HEK293 (cell line): ENCODE results near the gene RBM4.

ENCODE experiments used
- CTCF ChIA-PET: fragments of 350-600 bp; formaldehyde crosslinking; extraction: SDS; loops from one replicate; lab custom pipeline; 2021; ENCODE audit warnings: antibody characterized with exemption; lab: Yijun Ruan, JAX
- POLR2A ChIA-PET: fragments of 300-600 bp; formaldehyde crosslinking; extraction: SDS; loops from one replicate; lab custom pipeline; 2020; ENCODE audit warnings: antibody characterized with exemption, inconsistent platforms; lab: Yijun Ruan, JAX
- H3K27ac ChIP-seq: fragments of 200-500 bp; sonication (Bioruptor generic); 2 replicates; pipeline ENCODE4 v1.5.1; 2014; ENCODE audit warnings: low read depth, low read length, control low read depth, inconsistent platforms; ENCODE audit errors: extremely low read depth
- H3K36me3 ChIP-seq, 2 experiments: fragments of 200-500 bp in 1 of 2; sonication (Bioruptor generic) in 1 of 2; 1 replicate in 1 of 2; 2 replicates in 1 of 2; pipeline ENCODE4 v1.5.1; 2014 to 2017; ENCODE audit warnings: inconsistent platforms in 2 of 2, low read length in 2 of 2; ENCODE audit not compliant: control insufficient read depth in 2 of 2, insufficient read depth in 1 of 2
- H3K4me1 ChIP-seq: fragments of 200-500 bp; sonication (Bioruptor generic); 2 replicates; pipeline ENCODE4 v1.5.1; 2014; ENCODE audit warnings: mild to moderate bottlenecking, low read length, inconsistent platforms; ENCODE audit not compliant: control insufficient read depth, insufficient read depth
- H3K4me3 ChIP-seq: 2 replicates; pipeline ENCODE4 v1.5.1; 2011; ENCODE audit warnings: low read depth, mild to moderate bottlenecking, control low read depth, low read length, moderate library complexity
- H3K9me3 ChIP-seq: fragments of 200-500 bp; sonication (Bioruptor generic); 2 replicates; pipeline ENCODE4 v1.5.1; 2014; ENCODE audit warnings: low read depth, low read length, inconsistent platforms; ENCODE audit not compliant: control insufficient read depth, insufficient read depth
- REPIN1 ChIP-seq: fragments of 450-650 bp; formaldehyde crosslinking; IDR thresholded peaks from 2 replicates; pipeline ENCODE4 v1.5.1; 2017; ENCODE audit warnings: missing biosample characterization, missing genetic modification characterization, low read depth
- ZNF366 ChIP-seq: fragments of 450-650 bp; formaldehyde crosslinking; conservative IDR thresholded peaks from 2 replicates; pipeline ENCODE4 v1.5.1; 2016; ENCODE audit warnings: missing biosample characterization, missing genetic modification characterization
- ZNF518A ChIP-seq: fragments of 450-650 bp; formaldehyde crosslinking; conservative IDR thresholded peaks from 2 replicates; pipeline ENCODE4 v1.5.1; 2016; ENCODE audit warnings: low read depth, missing biosample characterization, missing genetic modification characterization
- TF ChIP-seq, protein P1 (sequence below): fragments of 450-650 bp; formaldehyde crosslinking; IDR thresholded peaks from 2 replicates; pipeline ENCODE4 v1.5.1; 2016; ENCODE audit warnings: missing biosample characterization, missing genetic modification characterization
- TF ChIP-seq, protein P2 (sequence below): fragments of 450-650 bp; formaldehyde crosslinking; IDR thresholded peaks from 2 replicates; pipeline ENCODE4 v1.5.1; 2016; ENCODE audit warnings: missing biosample characterization, missing genetic modification characterization, borderline replicate concordance
- TF ChIP-seq, protein P3 (sequence below): fragments of 450-650 bp; IDR thresholded peaks from 2 replicates; pipeline ENCODE4 v1.5.1; 2018; ENCODE audit warnings: missing biosample characterization, missing genetic modification characterization
- TF ChIP-seq, protein P4 (sequence below): fragments of 450-650 bp; formaldehyde crosslinking; IDR thresholded peaks from 2 replicates; pipeline ENCODE4 v1.5.1; 2016; ENCODE audit warnings: missing biosample characterization, missing genetic modification characterization
- TF ChIP-seq, protein P5 (sequence below): fragments of 450-650 bp; formaldehyde crosslinking; IDR thresholded peaks from 2 replicates; pipeline ENCODE4 v1.5.1; 2016; ENCODE audit warnings: missing biosample characterization, missing genetic modification characterization
- TF ChIP-seq, protein P6 (sequence below): fragments of 450-650 bp; formaldehyde crosslinking; IDR thresholded peaks from 2 replicates; pipeline ENCODE4 v1.5.1; 2016; ENCODE audit warnings: missing biosample characterization, missing genetic modification characterization

The RBM4 gene

GRCh38 chr11:66692871-66693331 is 54.4 kb downstream of the RBM4 start (continued):
- TF ChIP-seq, protein P1, sequence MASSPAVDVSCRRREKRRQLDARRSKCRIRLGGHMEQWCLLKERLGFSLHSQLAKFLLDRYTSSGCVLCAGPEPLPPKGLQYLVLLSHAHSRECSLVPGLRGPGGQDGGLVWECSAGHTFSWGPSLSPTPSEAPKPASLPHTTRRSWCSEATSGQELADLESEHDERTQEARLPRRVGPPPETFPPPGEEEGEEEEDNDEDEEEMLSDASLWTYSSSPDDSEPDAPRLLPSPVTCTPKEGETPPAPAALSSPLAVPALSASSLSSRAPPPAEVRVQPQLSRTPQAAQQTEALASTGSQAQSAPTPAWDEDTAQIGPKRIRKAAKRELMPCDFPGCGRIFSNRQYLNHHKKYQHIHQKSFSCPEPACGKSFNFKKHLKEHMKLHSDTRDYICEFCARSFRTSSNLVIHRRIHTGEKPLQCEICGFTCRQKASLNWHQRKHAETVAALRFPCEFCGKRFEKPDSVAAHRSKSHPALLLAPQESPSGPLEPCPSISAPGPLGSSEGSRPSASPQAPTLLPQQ (tag by site-specific recombination): no peak
- TF ChIP-seq, protein P2, sequence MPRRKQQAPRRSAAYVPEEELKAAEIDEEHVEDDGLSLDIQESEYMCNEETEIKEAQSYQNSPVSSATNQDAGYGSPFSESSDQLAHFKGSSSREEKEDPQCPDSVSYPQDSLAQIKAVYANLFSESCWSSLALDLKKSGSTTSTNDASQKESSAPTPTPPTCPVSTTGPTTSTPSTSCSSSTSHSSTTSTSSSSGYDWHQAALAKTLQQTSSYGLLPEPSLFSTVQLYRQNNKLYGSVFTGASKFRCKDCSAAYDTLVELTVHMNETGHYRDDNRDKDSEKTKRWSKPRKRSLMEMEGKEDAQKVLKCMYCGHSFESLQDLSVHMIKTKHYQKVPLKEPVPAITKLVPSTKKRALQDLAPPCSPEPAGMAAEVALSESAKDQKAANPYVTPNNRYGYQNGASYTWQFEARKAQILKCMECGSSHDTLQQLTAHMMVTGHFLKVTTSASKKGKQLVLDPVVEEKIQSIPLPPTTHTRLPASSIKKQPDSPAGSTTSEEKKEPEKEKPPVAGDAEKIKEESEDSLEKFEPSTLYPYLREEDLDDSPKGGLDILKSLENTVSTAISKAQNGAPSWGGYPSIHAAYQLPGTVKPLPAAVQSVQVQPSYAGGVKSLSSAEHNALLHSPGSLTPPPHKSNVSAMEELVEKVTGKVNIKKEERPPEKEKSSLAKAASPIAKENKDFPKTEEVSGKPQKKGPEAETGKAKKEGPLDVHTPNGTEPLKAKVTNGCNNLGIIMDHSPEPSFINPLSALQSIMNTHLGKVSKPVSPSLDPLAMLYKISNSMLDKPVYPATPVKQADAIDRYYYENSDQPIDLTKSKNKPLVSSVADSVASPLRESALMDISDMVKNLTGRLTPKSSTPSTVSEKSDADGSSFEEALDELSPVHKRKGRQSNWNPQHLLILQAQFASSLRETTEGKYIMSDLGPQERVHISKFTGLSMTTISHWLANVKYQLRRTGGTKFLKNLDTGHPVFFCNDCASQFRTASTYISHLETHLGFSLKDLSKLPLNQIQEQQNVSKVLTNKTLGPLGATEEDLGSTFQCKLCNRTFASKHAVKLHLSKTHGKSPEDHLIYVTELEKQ (tag by site-specific recombination): no peak
- TF ChIP-seq, protein P3, sequence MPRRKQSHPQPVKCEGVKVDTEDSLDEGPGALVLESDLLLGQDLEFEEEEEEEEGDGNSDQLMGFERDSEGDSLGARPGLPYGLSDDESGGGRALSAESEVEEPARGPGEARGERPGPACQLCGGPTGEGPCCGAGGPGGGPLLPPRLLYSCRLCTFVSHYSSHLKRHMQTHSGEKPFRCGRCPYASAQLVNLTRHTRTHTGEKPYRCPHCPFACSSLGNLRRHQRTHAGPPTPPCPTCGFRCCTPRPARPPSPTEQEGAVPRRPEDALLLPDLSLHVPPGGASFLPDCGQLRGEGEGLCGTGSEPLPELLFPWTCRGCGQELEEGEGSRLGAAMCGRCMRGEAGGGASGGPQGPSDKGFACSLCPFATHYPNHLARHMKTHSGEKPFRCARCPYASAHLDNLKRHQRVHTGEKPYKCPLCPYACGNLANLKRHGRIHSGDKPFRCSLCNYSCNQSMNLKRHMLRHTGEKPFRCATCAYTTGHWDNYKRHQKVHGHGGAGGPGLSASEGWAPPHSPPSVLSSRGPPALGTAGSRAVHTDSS: no peak
- TF ChIP-seq ZNF366 (tag by site-specific recombination) (no peak), REPIN1 (tag by site-specific recombination) (no peak)

GRCh38 chr11:66693356-66694055 is 55.0 kb downstream of the RBM4 start:
- no peaks in the 10 kb centered on the region for H3K9me3 ChIP-seq
- H3K36me3 ChIP-seq: peaks cover 0 to 82% of the 10 kb centered on the region in 2 experiments; a peak in 2 of 3 replicates
- no peak overlapping the region for H3K27ac ChIP-seq
- ChIA-PET POLR2A (no interaction called here), CTCF (interaction anchor here (0.5 to 7.3 kb wide), 13 partner anchors 15 to 1133 kb away, joined by 3 to 62 read pairs (median 3); no protein-coding TSS in a partner anchor)
- H3K4me1 ChIP-seq: no peaks in the 10 kb centered on the region
- H3K4me3 ChIP-seq: no peak overlapping the region
- TF ChIP-seq, protein P4, sequence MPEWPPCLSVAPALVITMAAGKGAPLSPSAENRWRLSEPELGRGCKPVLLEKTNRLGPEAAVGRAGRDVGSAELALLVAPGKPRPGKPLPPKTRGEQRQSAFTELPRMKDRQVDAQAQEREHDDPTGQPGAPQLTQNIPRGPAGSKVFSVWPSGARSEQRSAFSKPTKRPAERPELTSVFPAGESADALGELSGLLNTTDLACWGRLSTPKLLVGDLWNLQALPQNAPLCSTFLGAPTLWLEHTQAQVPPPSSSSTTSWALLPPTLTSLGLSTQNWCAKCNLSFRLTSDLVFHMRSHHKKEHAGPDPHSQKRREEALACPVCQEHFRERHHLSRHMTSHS: no peak
- TF ChIP-seq ZNF518A (tag by site-specific recombination): no peak
- TF ChIP-seq, protein P5, sequence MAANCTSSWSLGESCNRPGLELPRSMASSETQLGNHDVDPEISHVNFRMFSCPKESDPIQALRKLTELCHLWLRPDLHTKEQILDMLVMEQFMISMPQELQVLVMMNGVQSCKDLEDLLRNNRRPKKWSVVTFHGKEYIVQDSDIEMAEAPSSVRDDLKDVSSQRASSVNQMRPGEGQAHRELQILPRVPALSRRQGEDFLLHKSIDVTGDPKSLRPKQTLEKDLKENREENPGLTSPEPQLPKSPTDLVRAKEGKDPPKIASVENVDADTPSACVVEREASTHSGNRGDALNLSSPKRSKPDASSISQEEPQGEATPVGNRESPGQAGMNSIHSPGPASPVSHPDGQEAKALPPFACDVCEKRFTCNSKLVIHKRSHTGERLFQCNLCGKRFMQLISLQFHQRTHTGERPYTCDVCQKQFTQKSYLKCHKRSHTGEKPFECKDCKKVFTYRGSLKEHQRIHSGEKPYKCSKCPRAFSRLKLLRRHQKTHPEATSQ (tag by site-specific recombination): no peak
- TF ChIP-seq, protein P6, sequence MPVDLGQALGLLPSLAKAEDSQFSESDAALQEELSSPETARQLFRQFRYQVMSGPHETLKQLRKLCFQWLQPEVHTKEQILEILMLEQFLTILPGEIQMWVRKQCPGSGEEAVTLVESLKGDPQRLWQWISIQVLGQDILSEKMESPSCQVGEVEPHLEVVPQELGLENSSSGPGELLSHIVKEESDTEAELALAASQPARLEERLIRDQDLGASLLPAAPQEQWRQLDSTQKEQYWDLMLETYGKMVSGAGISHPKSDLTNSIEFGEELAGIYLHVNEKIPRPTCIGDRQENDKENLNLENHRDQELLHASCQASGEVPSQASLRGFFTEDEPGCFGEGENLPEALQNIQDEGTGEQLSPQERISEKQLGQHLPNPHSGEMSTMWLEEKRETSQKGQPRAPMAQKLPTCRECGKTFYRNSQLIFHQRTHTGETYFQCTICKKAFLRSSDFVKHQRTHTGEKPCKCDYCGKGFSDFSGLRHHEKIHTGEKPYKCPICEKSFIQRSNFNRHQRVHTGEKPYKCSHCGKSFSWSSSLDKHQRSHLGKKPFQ (tag by site-specific recombination): no peak
